A549 (cell line): ENCODE data around the gene HDGF. TPM values are rescaled to one million over a fixed set of nuclear protein-coding genes. Genes with fewer than 3 reads are reported as not detected.

ENCODE experiments used
- ATAC-seq, 2 experiments: fragments of 200-7000 bp in 1 of 2; fragments of >200 bp in 1 of 2; cut with Nextera tagmentation in 1 of 2; cut with Tn5 transposase in 1 of 2; 3 replicates each; pipeline versions ENCODE4 v1.8.0 to v1.9.1; 2018 to 2020; ENCODE audit warnings: mild to moderate bottlenecking in 1 of 2, moderate library complexity in 1 of 2
- CTCF ChIA-PET: fragments of 300-600 bp; sonication (Branson Sonifier 250); formaldehyde crosslinking; extraction: SDS; loops from one replicate; lab custom pipeline; 2021; ENCODE audit warnings: antibody characterized with exemption, inconsistent platforms; lab: Yijun Ruan, JAX
- POLR2A ChIA-PET: fragments of 350-600 bp; formaldehyde crosslinking; extraction: SDS; loops from one replicate; lab custom pipeline; 2021; ENCODE audit warnings: antibody characterized with exemption, inconsistent platforms; lab: Yijun Ruan, JAX
- DNase-seq, 2 experiments: peaks; one replicate each; pipeline versions ENCODE4 v3.0.0 to v3.0.0-alpha.2; 2011 to 2016; ENCODE audit warnings: low read depth in 1 of 2, low spot score in 1 of 2
- FAIRE-seq: peaks from 2 replicates; lab custom pipeline; 2011; peaks lifted over from hg19 to GRCh38; lab: Jason Lieb, UNC
- H3K27ac ChIP-seq, 2 experiments: fragments of >200 bp; sonication (Bioruptor Twin); formaldehyde crosslinking; 3 replicates each; pipeline ENCODE4 v1.5.1; 2016 to 2017
- H3K4me1 ChIP-seq: fragments of >200 bp; sonication (Bioruptor Twin); formaldehyde crosslinking; 3 replicates; pipeline ENCODE4 v1.6.1; 2016
- H3K4me2 ChIP-seq: fragments of >200 bp; sonication (Bioruptor Twin); formaldehyde crosslinking; 3 replicates; pipeline ENCODE4 v1.6.1; 2016
- H3K4me3 ChIP-seq: fragments of >200 bp; sonication (Bioruptor Twin); formaldehyde crosslinking; 3 replicates; pipeline ENCODE4 v1.5.1; 2016
- H3K9me3 ChIP-seq: fragments of >200 bp; sonication (Bioruptor Twin); formaldehyde crosslinking; 3 replicates; pipeline ENCODE4 v1.6.1; 2016
- BHLHE40 ChIP-seq: IDR thresholded peaks from 2 replicates; pipeline ENCODE4 v1.6.1; 2012; ENCODE audit warnings: low read depth, low read length, inconsistent platforms
- CEBPB ChIP-seq, 2 experiments: fragments of >200 bp in 1 of 2; sonication (Bioruptor Twin) in 1 of 2; formaldehyde crosslinking in 1 of 2; IDR thresholded peaks; 2 replicates each; pipeline ENCODE4 v1.6.1; 2012 to 2016
- E2F6 ChIP-seq: IDR thresholded peaks from 2 replicates; pipeline ENCODE4 v1.6.1; 2012; ENCODE audit warnings: low read depth, borderline replicate concordance
- EHF ChIP-seq: fragments of 250-450 bp; sonication (Bioruptor Pico); IDR thresholded peaks from 2 replicates; pipeline ENCODE4 v1.5.0; 2020; ENCODE audit warnings: mild to moderate bottlenecking
- EP300 ChIP-seq, 2 experiments: fragments of >200 bp; sonication (Bioruptor Twin); formaldehyde crosslinking; IDR thresholded peaks; 2 replicates in 1 of 2; 3 replicates in 1 of 2; pipeline ENCODE4 v1.6.1; 2016 to 2017
- FOSB ChIP-seq: fragments of 250-450 bp; sonication (Bioruptor Pico); IDR thresholded peaks from 2 replicates; pipeline ENCODE4 v1.5.0; 2020; ENCODE audit warnings: mild to moderate bottlenecking, moderate library complexity
- GATA3 ChIP-seq: IDR thresholded peaks from 2 replicates; pipeline ENCODE4 v1.6.1; 2012; ENCODE audit warnings: borderline replicate concordance
- HDAC2 ChIP-seq: fragments of 200-600 bp; sonication (generic); IDR thresholded peaks from 2 replicates; pipeline ENCODE4 v1.6.1; 2016
- HES2 ChIP-seq: fragments of >200 bp; sonication (Bioruptor Twin); formaldehyde crosslinking; IDR thresholded peaks from 2 replicates; pipeline ENCODE4 v1.6.1; 2016
- HOXA7 ChIP-seq: fragments of 250-450 bp; sonication (Bioruptor Pico); IDR thresholded peaks from 2 replicates; pipeline ENCODE4 v1.5.0; 2020; ENCODE audit warnings: mild to moderate bottlenecking, moderate library complexity
- HOXB13 ChIP-seq: fragments of 250-450 bp; sonication (Bioruptor Pico); IDR thresholded peaks from 2 replicates; pipeline ENCODE4 v1.5.0; 2020; ENCODE audit warnings: low read depth, mild to moderate bottlenecking, moderate library complexity
- KDM1A ChIP-seq: fragments of 200-600 bp; sonication (generic); IDR thresholded peaks from 2 replicates; pipeline ENCODE4 v1.6.1; 2016; ENCODE audit warnings: low read depth, mild to moderate bottlenecking
- NR3C1 ChIP-seq: fragments of >200 bp; sonication (Bioruptor Twin); formaldehyde crosslinking; IDR thresholded peaks from 3 replicates; pipeline ENCODE4 v1.6.1; 2017
- PBX3 ChIP-seq: IDR thresholded peaks from 2 replicates; pipeline ENCODE4 v1.6.1; 2012
- REST ChIP-seq: fragments of 200-600 bp; sonication (generic); IDR thresholded peaks from 2 replicates; pipeline ENCODE4 v1.6.1; 2016; ENCODE audit warnings: antibody characterized with exemption, mild to moderate bottlenecking, moderate library complexity
- RFX5 ChIP-seq: fragments of 450-650 bp; IDR thresholded peaks from 2 replicates; pipeline ENCODE4 v1.7.1; 2014; ENCODE audit warnings: antibody characterized with exemption, mild to moderate bottlenecking, moderate library complexity
- TFCP2L1 ChIP-seq: fragments of 250-450 bp; sonication (Bioruptor Pico); IDR thresholded peaks from 2 replicates; pipeline ENCODE4 v1.5.0; 2021; ENCODE audit warnings: mild to moderate bottlenecking
- TP53 ChIP-seq: fragments of 250-450 bp; sonication (Bioruptor Pico); IDR thresholded peaks from 2 replicates; pipeline ENCODE4 v1.5.0; 2021; ENCODE audit warnings: mild to moderate bottlenecking, moderate library complexity
- ZSCAN20 ChIP-seq: fragments of 250-450 bp; sonication (Bioruptor Pico); IDR thresholded peaks from 2 replicates; pipeline ENCODE4 v1.8.0; 2022; ENCODE audit warnings: mild to moderate bottlenecking, moderate library complexity
- WGBS: methylation state at CpG from one replicate; pipeline ENCODE4 v1.1.6; 2017; ENCODE audit errors: missing lambda C conversion rate; 5-methylcytosine and 5-hydroxymethylcytosine counted together
- polyA plus RNA-seq, 4 experiments: library from polyadenylated mRNA; depleted of rRNA in 3 of 4; stranded (reverse); fragments of >200 nt; fragmentation: RNase III in 1 of 4; extraction: RNeasy Plus Mini Kit Qiagen cat#74134 plus additional on column Dnase treatment in 1 of 4; gene quantifications; 2 replicates in 3 of 4; 3 replicates in 1 of 4; pipeline ENCODE4 v1.2.3, GENCODE V29; 2011 to 2017

HDGF gene
- polyA plus RNA-seq, 2 of the 4 experiments (the other 2 are of a cell fraction): 299 to 428 TPM

GRCh38 chr1:156756355-156756754 is 4.9 kb upstream of the HDGF start:
- no peaks in the 10 kb centered on the region for H3K9me3 ChIP-seq
- ATAC-seq (no peak), FAIRE-seq (no peak), DNase-seq (no peak)
- H3K27ac ChIP-seq: no peak overlapping the region
- no peak overlapping the region for H3K4me3 ChIP-seq
- H3K4me2 ChIP-seq: no peak overlapping the region
- POLR2A ChIA-PET: interaction anchor here (1.1 kb wide), 2 partner anchors 11 to 28 kb away, joined by 3 to 5 read pairs; partner anchors contain the start of genes METTL25B and PRCC
- no peak for TF ChIP-seq HOXB13
- TF ChIP-seq HDAC2: no peak
- no peak for TF ChIP-seq TP53 (CRISPR knock-in tag)
- TF ChIP-seq HES2: no peak
- no peak for TF ChIP-seq KDM1A
- no peak for TF ChIP-seq HOXA7 (CRISPR knock-in tag)
- no peak for TF ChIP-seq TFCP2L1 (CRISPR knock-in tag)
- no peak for TF ChIP-seq ZSCAN20 (CRISPR knock-in tag)
- TF ChIP-seq RFX5: no peak
- no peak for TF ChIP-seq FOSB
- TF ChIP-seq REST: no peak
- TF ChIP-seq EP300 (IDR thresholded peaks at IDR 0.05): no peak
- TF ChIP-seq GATA3: no peak
- TF ChIP-seq E2F6: no peak
- H3K4me1 ChIP-seq: peaks cover 8% of the 10 kb centered on the region; the same call in 1 of the 3 replicates
- 93% methylated on average over 1 of the region's 1 CpG for WGBS
- CTCF ChIA-PET: interaction anchor here (0.9 to 3.7 kb wide), 6 partner anchors 22 to 103 kb away, joined by 3 to 30 read pairs (median 6); partner anchors contain the start of gene CRABP2

GRCh38 chr1:156755527-156755950 is 4.1 kb upstream of the HDGF start:
- WGBS: 81% methylated on average over 5 of the region's 5 CpGs
- POLR2A ChIA-PET: interaction anchor here (1.1 kb wide), 2 partner anchors 12 to 27 kb away, joined by 3 to 5 read pairs; partner anchors contain the start of genes METTL25B and PRCC

More at GRCh38 chr1:156755527-156755950, 4.1 kb upstream of the HDGF start:
- Histone ChIP-seq H3K9me3 (no peaks in the 10 kb centered on the region), H3K4me1 (peaks cover 8% of the 10 kb centered on the region; the same call in 1 of the 3 replicates), H3K4me3 (no peak overlapping the region), H3K4me2 (no peak overlapping the region), H3K27ac (no peak overlapping the region)
- TF ChIP-seq BHLHE40: no peak
- TF ChIP-seq EHF (CRISPR knock-in tag): no peak
- TF ChIP-seq NR3C1: no peak
- TF ChIP-seq HES2: no peak
- TF ChIP-seq CEBPB (IDR thresholded peaks at IDR 0.05): no peak
- no peak for TF ChIP-seq PBX3
- CTCF ChIA-PET: interaction anchor here (0.6 to 3.7 kb wide), 4 partner anchors 11 to 66 kb away, joined by 3 to 30 read pairs (median 5); partner anchors contain the start of gene PRCC
- ATAC-seq: no peak
- no peak for FAIRE-seq
- DNase-seq: no peak
